NB4 (cell line): Measurements from ENCODE around the gene SAG.

ENCODE experiments used
- DNase-seq: peaks from one replicate; pipeline ENCODE4 v3.0.0; 2010; ENCODE audit warnings: low read depth
- H3K4me3 ChIP-seq: one replicate; pipeline ENCODE4 v1.5.1; 2011; ENCODE audit warnings: mild to moderate bottlenecking, low read depth, low read length, moderate library complexity
- CTCF ChIP-seq: IDR thresholded peaks from one replicate; pipeline ENCODE4 v1.5.1; 2012; ENCODE audit warnings: low read depth, low read length
- MAX ChIP-seq: IDR thresholded peaks from 2 replicates; pipeline ENCODE4 v1.6.1; 2011; ENCODE audit warnings: low read depth, low read length
- MYC ChIP-seq: IDR thresholded peaks from 2 replicates; pipeline ENCODE4 v1.6.1; 2011; ENCODE audit warnings: low read depth, low read length
- POLR2A ChIP-seq: IDR thresholded peaks from 2 replicates; pipeline ENCODE4 v1.6.1; 2011; ENCODE audit warnings: mild to moderate bottlenecking; ENCODE audit not compliant: insufficient read length; ENCODE audit errors: extremely low read depth

SAG gene

GRCh38 chr2:233353769-233354499 is 46.3 kb downstream of the SAG start, which contains the start of gene DGKD:
Gene DGKD, plus strand, starts transcription at chr2:233354494. Its CDS starts 25 bp downstream, at chr2:233354519.
- peak within 1 kb of the TSS; percentile 77 for H3K4me3 ChIP-seq
- TF ChIP-seq POLR2A (no peak), CTCF (no peak), MAX (no peak), MYC (0 out of 2 replicates have a peak, but pooled peaks have one; percentile 9)
- DNase-seq, result peak; percentile 69

- no peak for DNase-seq
- TF ChIP-seq POLR2A (peak; percentile 42), MYC (no peak)
- H3K4me3 ChIP-seq, result peak overlapping the region; percentile 55
Observed at GRCh38 chr2:233354500-233354924, 46.9 kb downstream of the SAG start.

GRCh38 chr2:233354971-233355574 is 47.5 kb downstream of the SAG start:
- no peak for TF ChIP-seq POLR2A
- no peak for TF ChIP-seq MAX
- no peak for TF ChIP-seq CTCF
- TF ChIP-seq MYC, result no peak
- peak overlapping the region; percentile 77 for H3K4me3 ChIP-seq
- peak; percentile 61 for DNase-seq

- DNase-seq, result no peak
- peak overlapping the region; percentile 77 for H3K4me3 ChIP-seq
- TF ChIP-seq CTCF, result no peak
- TF ChIP-seq MYC, result no peak
Observed at GRCh38 chr2:233355916-233356315, 48.3 kb downstream of the SAG start.

GRCh38 chr2:233356546-233357308 is 49.1 kb downstream of the SAG start:
- H3K4me3 ChIP-seq, result peak overlapping the region; percentile 77
- TF ChIP-seq MYC (no peak), POLR2A (no peak), CTCF (no peak), MAX (no peak)
- DNase-seq, result peak; percentile 67

GRCh38 chr2:233358335-233358734 is 50.7 kb downstream of the SAG start:
- H3K4me3 ChIP-seq, result peak overlapping the region; percentile 77
- peak; percentile 28; the same call in 1 of the 2 replicates for TF ChIP-seq MYC
- TF ChIP-seq CTCF, result no peak
- TF ChIP-seq MAX, result peak; percentile 9; the same call in 1 of the 2 replicates
- DNase-seq, result peak; percentile 85
